SKM-1 (cell line): Measurements from ENCODE around the gene BLMH.

ENCODE experiments used
- DNase-seq: peaks from one replicate; lab custom pipeline; 2025; ENCODE audit not compliant: unreplicated experiment; lab: John Stamatoyannopoulos, UW

BLMH gene

DNA sequence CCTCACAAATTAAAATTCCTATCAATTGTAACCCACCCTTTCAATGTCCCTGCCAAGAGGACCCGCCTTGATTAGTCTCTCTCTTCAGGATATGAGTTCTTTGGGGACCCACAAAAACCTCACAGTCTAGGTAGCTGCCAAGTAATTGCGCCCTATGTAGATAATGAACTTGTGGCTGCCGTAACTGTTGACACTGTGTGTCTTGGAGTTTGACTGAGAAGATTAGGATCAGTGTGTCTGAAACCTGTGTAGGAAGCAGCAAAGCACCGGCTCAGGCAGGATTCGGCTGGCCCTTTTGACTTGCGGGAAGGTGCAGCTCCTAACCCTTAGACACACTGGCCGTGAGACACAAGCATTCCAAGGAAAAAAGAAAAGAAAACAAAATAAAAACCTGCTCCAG is 38.4 kb downstream of the BLMH start:
- no peak for DNase-seq

DNA sequence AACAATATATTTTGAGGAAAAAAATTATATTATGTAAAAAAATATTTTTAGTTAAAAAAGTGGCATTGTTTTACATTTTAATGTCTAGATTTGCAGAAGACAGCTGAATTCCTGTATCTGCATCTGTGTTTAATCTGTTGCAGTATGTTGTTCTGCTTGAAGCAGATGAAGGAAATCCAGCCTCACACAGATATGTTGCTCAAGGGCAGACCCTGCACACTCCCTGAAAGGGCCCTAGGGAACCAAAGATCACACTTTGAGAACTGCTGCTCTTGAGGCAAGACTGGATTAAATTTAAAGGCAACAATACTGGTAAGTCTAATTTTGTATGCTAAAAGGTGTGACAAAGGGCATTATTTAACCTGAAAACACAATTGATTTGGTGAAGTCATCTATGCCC is 39.8 kb downstream of the BLMH start:
- no peak for DNase-seq

GRCh38 chr17:30249460-30249859 is 42.3 kb downstream of the BLMH start:
- no peak for DNase-seq

DNA sequence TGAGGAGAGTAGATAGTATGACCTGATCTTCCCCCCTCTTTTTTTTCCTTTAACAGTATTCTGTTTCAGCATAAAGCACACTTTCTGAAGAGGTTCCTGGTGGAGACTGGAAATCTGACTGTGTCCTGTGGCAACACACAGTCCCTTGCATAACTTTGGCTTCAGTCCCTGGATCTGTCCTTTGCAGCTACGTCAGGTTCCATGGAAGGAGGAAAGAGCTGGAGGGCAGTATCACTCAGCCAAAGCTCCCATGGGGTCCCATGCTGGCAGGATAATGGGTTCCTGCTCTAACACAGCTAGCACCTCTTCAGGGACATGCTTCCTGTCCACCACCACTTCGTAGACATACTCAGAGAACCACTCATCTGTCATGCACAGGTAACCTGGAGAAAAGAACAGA is 43.0 kb downstream of the BLMH start:
- no peak for DNase-seq

- DNase-seq: no peak
These were observed 45.3 kb downstream of the BLMH start for GRCh38 chr17:30246460-30246859.

DNA sequence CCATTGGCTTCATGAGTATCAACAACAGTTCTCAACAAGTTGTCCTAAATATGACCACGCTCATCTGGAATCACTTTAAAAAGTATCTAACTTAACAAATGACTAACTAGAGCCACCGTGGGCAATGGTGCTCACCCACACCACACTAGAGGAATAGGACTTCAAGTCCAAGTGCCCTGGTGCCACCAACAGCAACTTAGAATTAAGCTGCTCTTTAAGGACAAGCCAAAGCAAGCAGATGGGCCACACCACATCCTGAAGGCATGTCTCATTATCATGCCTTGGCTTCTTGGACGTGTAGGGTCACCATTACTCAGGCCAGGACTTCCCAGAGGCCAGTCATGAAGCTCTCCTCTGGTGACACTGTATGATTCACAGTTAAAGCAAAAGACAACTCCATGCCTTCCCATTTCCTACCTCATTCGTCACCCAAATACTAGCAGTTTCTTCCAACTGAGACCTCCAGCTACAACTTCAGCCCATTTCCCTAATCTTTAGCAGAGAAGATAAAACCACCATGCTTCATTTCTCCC is 46.8 kb downstream of the BLMH start:
- DNase-seq: no peak

DNA sequence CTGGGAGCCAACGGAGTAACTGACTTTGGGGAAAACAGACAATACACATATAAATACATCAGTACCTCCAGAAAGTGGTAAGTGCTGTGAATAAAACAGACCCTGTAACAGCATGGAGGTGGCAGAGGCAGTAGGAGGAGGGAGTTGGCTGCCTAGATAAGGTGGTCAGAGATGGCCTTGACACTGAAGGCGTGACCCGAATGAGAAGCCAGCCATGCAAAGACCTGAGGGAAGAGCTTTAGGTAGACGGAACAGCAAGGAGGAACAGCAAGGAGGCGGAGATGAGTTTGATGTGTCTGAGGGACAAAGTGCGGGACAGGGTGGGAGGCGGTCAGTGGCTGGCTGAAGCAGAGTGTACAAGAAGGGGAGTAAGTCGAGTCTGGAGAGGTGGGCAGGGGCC is 48.2 kb downstream of the BLMH start:
- no peak for DNase-seq

DNA sequence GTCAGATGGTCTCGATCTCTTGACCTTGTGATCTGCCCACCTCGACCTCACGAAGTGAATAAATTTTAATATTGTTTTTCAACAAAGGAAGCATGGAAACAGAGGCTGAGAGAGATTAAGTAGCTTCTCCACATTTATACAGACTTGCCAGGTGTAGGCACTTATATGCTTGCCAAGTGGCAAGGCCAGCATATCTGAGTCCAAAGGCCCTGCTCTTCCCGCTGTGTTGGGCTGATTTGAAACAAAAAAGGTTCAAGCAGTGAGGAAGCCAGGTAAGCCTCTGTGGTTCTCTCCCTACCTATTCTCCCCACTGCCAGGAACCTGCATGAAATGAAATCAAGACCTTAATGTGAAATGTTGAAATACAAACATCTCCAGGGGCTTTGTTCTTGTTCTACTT is 48.7 kb downstream of the BLMH start:
- no peak for DNase-seq

DNA sequence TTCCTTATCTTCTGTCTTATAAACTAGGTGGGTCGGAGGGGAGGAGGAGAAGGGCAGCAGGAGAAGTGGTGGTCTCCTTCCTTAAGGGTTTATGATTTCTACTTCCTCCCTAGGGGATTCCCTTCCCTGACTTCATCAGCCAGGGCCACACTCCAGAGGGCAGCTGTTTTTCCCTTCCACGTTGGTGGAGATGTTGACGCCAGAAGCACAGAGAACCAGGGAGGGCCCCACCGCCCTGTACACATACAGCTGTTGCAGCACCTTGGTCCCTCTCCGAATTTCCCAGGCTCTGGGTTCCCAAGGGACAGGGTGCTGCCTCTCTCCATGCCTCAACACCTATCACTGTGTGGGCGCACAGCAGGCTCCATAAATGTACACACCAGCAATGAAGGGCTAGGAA is 50.7 kb downstream of the BLMH start:
- no peak for DNase-seq

GRCh38 chr17:30240177-30240576 is 51.6 kb downstream of the BLMH start:
- DNase-seq: no peak

DNA sequence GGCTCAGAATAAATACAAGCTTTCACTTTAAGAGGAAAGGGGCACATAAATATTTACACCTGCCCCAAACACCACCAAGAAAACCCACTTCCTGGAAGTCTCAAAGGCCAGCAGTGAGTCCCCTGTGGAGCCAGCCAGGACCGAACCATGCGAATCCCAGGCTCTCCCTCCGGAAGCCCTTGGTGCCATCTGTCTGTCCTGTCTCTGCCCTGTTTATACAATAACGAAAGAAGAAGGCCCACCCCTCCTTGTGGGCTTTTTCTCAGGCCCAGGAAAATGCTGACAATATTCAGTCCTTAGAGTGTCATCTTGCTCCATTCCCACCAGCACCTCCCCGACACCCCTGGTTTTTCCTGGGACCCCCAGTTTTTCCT is 52.7 kb downstream of the BLMH start:
- no peak for DNase-seq

DNA sequence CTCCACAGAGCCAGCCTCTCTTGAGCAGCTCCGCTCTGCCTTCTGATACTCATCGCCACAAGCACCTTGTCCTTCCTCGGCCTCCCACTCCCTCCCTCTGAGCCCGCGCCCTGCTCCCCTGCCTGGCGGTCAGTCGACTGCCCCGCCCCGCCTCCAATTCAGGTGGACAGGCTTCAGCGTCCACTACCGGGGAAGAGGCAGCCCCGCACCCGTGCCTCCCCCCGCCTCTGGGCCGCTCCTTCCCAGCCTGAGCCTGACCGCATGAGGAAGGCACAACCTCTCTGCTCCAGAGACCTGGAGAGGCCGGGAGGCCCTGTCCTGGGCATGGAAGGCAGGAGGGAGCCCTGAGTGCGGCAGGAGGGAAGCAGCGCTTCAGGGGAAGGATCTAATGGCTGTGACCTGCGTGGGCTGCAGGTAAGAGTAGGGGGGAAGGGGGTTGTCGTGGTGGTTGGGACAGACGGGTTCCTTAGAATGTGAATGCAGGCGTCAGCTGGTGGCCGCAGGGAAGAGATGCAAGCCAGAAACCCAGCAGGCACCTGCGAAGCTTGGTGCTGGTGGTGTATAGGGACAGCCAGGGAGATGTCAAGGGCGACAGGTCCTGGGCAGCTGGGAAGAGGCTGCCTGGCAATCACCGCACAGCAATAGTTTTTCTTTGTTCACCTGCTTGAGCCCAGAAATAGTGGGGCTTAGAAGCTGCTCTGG is 53.2 kb downstream of the BLMH start:
- no peak for DNase-seq

- DNase-seq: no peak
These were observed 53.8 kb downstream of the BLMH start for GRCh38 chr17:30238003-30238344.

GRCh38 chr17:30237296-30238002 is 54.3 kb downstream of the BLMH start:
- DNase-seq: no peak

GRCh38 chr17:30236766-30237165 is 55.0 kb downstream of the BLMH start:
- DNase-seq: no peak

DNA sequence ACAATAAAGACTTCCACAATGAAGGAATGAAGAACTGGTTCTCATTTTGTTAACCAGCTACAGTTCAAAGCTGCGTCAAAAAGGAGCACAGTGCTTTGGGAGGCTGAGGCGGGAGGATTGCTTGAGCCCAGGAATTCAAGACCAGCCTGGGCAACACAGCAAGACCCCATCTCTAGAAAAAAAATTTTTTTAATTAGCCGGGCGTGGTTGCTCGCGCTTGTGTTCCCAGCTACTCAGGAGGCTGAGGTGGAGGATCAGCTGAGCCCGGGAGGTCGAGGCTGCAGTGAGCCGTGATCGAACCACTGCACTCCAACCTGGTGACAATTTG is 55.5 kb downstream of the BLMH start:
- DNase-seq: no peak

DNA sequence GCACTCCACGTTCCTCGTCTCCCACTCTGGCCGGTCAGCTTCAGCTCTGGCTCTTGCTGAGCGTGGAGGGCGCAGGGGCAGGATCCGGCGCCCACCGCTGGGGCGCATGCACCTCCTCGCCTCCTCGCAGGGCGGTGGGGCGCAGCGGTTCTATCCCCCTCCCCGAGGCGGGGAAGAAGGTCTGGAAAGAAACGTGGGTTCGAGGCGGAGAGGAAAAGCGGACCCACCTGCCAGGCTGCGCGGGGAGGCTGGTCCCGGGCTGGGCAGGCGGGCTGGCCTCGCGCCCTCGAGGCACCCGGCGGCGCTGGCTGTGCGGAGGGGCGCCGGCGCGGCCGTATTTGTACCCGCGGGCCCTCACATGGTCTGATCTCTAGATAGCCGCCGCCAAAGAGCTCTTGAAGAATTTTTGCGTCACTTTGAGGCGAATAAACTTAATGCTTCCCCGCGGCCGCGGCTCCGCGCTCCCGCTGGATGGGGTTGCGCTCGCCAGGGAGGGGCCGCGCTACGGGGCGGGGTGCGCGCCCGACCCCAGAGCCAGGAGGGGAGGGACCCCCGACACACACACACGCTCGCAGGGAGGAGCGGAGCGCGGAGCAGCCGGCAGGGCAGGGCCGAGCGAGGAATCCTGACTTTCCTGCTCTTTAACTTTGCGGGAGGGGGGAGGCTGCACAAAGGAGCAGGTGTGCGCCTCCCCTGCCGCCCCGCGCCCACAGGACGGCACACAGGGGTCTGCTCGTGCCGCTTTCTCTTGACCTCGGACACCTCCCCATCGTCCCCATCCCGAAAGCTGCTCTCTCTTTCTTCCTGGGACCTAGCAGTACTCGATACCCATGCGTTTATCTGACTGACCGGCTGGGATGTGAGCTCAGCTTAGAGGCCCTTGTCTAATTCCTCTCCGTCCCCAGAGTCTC is 56.1 kb downstream of the BLMH start, which contains the start of gene SLC6A4:
Gene SLC6A4, minus strand, starts transcription at position 312 of the 911 bp plus-strand sequence. CDS start 13,739 bp downstream, outside the sequence.
- DNase-seq: no peak

DNA sequence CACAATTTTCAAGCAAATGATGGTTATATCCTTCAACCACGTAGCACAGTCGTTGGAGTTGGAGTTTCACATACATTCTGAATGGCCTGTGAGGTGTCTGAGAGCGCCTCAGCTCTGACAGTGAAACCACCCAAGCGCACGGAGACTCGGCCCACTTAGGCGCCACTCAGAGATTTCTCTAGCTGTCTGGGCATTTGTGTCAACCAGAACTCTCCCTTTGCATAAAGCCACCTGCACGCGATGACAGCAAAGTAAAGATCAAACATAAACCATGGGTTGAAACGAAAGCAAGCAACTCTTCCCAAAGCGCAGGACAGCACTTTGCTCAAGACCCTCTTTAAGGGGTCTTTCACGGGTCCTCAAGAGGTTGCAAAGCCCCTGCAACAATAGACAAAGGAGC is 56.8 kb downstream of the BLMH start:
- DNase-seq: no peak

- DNase-seq: no peak
These were observed 57.4 kb downstream of the BLMH start for GRCh38 chr17:30234296-30234695.

GRCh38 chr17:30232824-30233427 is 58.8 kb downstream of the BLMH start:
- no peak for DNase-seq
